NCI-H1092 (cell line): ENCODE results near the gene EGLN3.
"Not testable (repeated sequence)": the region's sequence is repeated elsewhere in the genome, so short reads cannot be mapped to it uniquely, and the experiment has no call there.

Source experiments
- DNase-seq: peaks from one replicate; lab custom pipeline; 2025; lab: John Stamatoyannopoulos, UW

The EGLN3 gene

GRCh38 chr14:33950320-33951182, at the start of gene EGLN3:
EGLN3 (minus strand) TSS chr14:33951074; CDS start chr14:33950752, 322 bp downstream.
- peak; percentile 86 for DNase-seq

DNA sequence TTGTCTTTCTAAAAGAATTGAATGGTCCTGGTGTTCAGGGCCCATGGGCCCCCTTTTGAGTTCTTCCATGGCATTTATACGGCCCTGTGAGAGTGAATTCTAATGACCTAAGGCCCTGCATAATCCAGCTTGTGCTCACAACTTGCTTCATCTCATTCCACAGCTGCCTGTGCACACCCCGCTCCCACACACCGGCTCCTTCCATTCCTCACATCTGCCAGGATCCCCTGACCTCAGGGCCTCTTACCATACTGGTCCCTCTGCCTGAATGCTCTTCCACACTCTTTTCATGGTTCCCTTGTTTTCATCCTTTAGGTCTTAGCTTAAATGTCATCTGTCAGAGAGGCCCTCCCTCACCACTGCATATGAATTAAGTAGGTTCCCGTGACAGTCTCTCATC, 49.5 kb upstream of the EGLN3 start:
- DNase-seq = no peak

GRCh38 chr14:33999771-34000291, 49.0 kb upstream of the EGLN3 start:
- no peak for DNase-seq

- DNase-seq = no peak
Measured at GRCh38 chr14:33997611-33998010, 46.7 kb upstream of the EGLN3 start.

GRCh38 chr14:33996462-33996861, 45.6 kb upstream of the EGLN3 start:
- peak; percentile 35 for DNase-seq

GRCh38 chr14:33993246-33993645, 42.4 kb upstream of the EGLN3 start:
- no peak for DNase-seq

DNA sequence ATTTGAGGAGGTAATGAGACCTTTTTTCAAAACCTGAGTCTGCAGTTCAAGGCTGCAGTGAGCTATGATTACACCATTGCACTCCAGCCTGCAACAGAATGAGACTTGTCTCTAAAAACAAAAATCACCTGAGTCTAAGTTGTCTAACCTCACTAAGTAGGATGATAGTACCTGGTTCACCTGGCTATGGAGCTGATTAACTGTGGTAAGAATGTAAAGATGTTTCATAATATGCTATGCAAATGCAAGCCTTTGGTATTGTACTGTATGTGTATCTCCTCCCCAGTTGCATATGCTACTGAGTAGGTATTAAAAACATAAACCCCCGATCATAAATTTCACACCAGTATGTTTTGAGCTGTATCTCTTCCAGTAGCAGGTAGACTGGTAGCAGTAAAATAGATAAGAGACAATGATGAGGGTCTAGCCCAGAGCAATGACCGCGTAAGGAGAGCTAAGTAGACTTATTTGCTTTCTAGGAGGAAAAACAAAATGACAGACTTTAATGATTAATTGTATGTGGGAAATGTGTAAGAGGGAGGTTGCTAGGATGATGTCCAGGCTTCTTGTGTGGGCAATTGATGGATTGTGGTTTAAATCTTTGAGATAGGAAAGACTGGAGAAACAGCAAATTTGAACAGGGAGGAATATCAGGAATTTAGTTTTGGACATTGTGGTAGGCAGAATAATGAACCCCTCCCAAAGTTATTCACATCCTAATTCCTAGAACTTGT, 41.6 kb upstream of the EGLN3 start:
- DNase-seq = no peak

DNA sequence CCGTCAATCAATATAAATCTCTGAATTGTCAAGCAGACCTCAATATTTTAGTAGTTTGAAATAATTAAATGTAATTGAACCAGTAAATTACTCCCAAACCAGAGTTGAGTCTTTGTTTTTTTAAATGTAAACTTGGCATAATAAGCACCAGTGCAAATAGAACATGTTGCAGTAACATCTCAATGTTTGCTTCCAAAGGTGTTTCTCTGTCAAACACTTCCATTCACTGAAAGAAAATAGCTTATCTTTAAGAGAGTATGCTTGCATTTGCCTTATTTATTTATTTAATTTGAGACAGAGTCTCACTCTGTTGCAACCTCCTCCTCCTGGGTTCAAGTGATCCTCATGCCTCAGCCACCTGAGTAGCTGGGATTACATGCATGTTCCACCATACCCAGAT, 39.9 kb upstream of the EGLN3 start:
- no peak for DNase-seq

GRCh38 chr14:33987565-33988080, 36.7 kb upstream of the EGLN3 start:
- no peak for DNase-seq

DNA sequence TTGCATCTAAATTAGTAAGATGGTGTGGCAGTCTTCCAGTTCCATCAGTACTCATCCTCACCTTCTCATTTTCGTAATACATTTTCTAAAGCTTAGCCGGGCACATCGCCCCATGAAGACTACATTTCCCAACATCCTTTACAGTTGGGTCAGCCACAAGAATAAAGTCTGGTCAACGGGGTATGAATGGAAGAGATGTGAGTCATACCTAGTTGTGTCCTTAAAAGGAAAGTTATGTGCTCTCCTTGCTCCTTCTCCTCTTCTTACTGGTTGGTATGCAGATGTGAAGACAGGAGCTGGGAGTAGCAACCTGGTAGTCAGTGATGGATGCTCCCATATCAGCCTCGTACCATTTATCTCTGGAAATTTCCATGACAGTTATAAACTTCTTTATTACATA, 35.9 kb upstream of the EGLN3 start:
- DNase-seq = no peak

- DNase-seq = no peak
Measured at GRCh38 chr14:33985242-33985641, 34.4 kb upstream of the EGLN3 start.

- no peak for DNase-seq
Measured at GRCh38 chr14:33979613-33980276, 28.9 kb upstream of the EGLN3 start.

DNA sequence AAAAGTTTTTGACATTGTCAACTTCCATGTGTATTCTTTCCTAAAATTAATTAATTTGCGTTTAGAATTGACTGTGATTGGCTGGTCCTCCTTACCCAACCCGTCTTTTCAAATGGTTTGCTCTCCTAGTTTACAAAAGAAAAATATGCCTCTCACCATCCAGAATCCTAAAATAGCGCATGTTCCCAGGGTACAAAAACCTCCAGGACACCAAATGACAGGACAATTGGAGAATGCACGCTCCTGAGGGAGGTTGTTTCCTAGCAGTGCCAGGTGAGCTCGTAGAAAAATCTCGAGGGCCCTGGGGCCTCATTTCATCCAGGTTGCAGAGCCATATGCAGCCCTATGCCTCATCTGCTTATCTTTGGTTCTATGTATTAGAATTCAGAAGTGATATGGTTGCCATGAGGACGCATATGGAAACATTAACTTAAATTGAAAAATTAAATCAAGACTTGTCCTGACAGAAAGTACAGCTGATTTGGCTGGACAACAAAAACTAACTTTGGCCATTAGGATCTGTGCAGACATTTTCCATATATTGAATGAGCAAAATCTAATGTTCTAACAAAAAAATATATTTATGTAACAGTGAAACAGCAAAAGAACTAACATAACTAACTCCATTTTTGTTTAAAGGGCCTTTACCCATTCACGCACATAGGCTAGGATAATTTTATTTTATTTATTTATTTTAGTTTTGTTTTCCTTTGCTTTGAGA, 28.2 kb upstream of the EGLN3 start:
- no peak for DNase-seq

- DNase-seq = no peak
Measured at GRCh38 chr14:33972583-33973081, 21.8 kb upstream of the EGLN3 start.

GRCh38 chr14:33969846-33970245, 19.0 kb upstream of the EGLN3 start:
- DNase-seq = not testable (repeated sequence)

DNA sequence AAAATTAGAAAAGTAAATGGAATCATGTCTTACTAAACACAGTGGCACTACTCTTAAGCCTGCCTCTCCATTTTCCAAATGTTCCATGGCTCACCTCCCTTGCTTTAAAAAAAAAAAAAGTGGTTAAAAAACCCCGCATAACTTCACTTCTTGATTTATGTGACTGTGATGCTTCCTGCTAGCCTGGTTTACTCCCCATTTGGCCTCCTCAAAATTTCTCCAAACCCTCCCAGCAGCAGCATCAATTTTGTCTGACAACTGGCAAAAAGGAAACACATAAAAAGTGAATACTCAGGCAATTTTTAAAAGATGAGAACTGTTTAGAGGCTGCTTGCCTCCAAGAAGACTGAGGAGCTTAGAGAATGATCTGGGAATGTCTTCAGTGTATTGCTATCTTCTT, 17.8 kb upstream of the EGLN3 start:
- DNase-seq = no peak

DNA sequence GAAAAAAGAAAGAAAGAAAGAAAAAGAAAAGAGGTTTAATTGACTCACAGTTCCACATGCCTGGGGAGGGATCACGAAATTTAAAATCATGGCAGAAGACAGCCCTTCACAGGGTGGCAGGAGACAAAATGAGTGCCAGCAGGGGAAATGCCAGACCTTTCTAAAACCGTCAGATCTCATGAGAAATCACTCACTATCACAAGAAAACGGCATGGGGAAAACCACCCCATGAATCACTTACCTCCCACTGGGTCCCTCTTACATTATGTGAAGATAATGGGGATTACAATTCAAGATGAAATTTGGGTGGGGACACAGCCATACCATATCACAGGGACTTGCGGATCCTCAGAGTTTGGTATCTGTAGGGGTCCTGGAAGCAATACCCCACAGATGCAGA, 16.3 kb upstream of the EGLN3 start:
- DNase-seq = no peak

GRCh38 chr14:33966276-33966675, 15.4 kb upstream of the EGLN3 start:
- DNase-seq = no peak

DNA sequence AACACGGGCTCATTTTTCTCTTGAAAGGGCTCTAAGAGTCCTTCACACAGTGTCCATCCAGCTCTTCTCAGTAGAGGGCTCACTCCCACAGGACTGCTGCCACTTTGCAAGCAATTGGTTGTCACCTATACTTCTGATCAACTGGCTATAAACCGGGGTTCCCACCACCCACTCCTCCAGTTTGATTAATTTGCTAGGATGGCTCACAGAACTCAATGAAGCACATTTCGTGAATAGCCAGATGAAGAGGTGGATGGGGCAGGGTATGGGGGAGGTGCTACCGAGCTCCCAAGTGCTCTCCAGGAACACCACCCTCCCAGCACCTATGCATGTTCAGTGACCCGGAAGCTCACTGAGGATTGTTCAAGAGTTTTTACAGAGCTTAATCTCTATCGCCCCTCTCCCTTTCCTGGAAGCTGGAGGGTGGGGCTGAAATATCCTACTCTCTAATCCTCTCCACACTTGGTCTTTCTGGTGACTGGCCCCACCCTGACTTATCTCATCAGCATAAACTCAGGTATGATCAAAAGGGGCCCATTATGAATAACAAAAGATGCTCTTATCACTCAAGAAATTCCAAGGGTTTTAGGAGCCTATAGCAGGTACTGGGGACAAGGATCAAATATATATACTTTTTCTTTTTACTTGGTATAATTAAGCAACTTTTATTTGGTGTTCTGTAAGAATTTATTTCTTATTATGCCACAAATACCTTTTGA, 13.9 kb upstream of the EGLN3 start:
- DNase-seq = no peak

DNA sequence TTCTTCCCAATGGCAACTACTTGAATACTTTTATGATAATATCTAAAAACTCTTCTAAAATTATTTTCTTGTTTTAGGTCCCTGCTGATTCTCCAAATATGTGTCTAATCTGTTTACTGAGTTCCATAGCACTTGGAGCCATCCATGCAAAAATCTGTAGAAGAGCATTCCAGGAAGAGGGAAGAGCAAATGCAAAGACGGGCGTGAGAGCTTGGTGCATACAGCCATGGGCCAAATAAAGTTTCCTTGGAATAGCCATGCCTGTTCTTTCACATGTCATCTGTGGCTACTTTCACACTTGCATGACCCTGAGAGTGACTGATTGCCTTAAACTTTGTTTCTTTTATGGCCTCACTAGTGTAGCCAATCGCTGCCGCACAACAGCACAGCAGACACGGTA, 13.0 kb upstream of the EGLN3 start:
- no peak for DNase-seq

DNA sequence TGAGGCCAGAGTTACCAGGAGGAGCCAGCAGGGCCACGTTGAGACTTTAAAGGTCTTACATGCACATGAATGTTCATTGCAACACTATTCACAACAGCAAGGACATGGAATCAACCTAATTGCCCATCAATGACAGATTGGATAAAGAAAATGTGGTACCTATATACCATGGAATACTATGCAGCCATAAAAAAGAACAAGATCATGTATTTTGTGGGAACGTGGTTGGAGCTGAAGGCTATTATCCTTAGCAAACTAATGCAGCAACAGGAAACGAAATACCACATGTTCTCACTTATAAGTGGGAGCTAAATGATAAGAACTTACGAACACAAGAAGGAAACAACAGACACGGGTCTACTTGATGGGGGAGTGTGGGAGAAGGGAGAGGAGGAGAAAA, 11.6 kb upstream of the EGLN3 start:
- not testable (repeated sequence) for DNase-seq
